Measurements from ENCODE around the gene TEC.
A peak's percentile ranks its signal among the peaks of the same experiment; 100 is the strongest.

Gene TEC

GRCh38 chr4:48157271-48157670 is 112.4 kb downstream of the TEC start:
- no peak overlapping the region for H3K27ac ChIP-seq
- TF ChIP-seq, protein P1, sequence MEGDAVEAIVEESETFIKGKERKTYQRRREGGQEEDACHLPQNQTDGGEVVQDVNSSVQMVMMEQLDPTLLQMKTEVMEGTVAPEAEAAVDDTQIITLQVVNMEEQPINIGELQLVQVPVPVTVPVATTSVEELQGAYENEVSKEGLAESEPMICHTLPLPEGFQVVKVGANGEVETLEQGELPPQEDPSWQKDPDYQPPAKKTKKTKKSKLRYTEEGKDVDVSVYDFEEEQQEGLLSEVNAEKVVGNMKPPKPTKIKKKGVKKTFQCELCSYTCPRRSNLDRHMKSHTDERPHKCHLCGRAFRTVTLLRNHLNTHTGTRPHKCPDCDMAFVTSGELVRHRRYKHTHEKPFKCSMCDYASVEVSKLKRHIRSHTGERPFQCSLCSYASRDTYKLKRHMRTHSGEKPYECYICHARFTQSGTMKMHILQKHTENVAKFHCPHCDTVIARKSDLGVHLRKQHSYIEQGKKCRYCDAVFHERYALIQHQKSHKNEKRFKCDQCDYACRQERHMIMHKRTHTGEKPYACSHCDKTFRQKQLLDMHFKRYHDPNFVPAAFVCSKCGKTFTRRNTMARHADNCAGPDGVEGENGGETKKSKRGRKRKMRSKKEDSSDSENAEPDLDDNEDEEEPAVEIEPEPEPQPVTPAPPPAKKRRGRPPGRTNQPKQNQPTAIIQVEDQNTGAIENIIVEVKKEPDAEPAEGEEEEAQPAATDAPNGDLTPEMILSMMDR (conservative IDR thresholded peaks at IDR 0.05) = no peak

GRCh38 chr4:48156423-48156822 is 113.2 kb downstream of the TEC start:
- TF ChIP-seq, protein P1 (conservative IDR thresholded peaks at IDR 0.05) = no peak
- no peak overlapping the region for H3K27ac ChIP-seq

DNA sequence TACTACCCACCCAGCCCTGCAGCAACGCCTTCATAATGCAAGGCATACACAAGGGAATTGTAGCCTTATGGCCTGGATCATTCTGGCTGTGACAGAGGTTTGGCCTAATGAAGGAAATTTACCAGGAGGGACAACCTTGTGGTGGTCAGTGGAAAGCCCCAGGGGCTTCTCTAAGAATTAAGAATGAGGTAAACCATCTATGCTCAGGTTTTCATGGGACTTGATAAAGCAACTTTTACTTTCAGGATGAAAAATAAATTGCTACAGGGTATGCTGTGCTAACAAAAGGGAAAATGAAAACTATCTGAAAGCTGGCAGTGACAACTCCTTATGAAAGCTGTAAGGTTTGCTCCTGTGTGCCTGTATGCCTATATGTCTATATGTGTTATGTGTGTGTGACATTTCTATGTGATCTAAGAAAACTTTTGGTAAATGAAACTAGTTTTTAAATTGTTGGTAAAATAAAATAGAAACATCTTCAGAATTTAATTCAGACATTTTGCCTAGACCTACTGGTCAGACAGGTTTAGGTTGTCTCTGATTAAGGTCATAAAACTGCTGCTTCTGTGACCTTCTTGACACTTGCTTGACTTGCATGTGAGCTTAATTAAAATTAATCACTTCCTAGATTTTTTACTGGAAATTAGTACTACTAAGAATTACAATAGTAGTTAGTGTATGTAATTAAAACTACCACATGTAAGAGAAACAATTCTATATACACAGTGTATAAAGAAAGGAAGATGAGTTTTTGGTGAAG is 115.7 kb downstream of the TEC start:
- H3K27ac ChIP-seq = no peak overlapping the region
- TF ChIP-seq, protein P1 (conservative IDR thresholded peaks at IDR 0.05) = no peak

DNA sequence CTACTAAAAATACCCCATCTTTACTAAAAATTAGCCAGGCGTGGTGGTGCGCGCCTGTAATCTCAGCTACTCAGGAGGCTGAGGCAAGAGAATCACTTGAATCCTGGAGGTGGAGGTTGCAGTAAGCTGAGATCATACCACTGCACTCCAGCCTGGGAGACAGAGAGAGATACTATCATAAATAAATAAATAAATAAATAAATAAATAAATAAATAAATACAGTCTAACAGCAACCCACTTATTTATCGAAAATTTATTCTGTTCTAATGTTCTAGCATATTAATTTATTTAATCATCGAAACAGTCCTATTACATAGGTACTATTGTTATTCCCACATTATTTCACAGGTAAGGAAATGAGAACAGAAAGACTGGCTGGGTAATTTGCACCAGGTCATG is 117.4 kb downstream of the TEC start:
- TF ChIP-seq, protein P1 (conservative IDR thresholded peaks at IDR 0.05) = no peak

DNA sequence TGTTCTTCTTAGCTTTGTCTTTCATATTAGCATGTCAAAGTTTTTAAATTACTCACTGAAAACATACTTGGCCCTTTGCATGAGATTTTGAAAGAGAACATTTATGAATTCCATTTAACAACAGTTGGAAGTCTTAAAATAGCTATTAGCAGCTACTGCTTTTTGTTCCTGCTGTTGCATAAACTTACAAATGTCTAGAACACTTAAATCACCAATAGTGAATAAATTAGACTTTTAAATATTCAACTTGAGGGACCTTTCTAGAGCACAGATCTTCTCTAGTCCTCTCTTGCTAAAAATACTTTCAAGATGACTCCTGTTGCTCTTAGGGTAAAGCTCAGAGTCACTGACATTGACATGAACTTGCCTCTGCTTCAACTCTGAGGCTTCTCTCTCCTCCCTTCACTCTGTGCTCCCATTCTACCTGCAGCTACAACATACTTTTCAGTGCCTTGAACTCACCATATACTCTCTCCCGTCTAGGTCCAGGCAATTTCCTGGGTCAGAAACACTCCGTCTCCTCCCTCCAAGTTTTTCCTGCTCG is 119.7 kb downstream of the TEC start:
- H3K27ac ChIP-seq = no peak overlapping the region
- TF ChIP-seq, protein P1 (conservative IDR thresholded peaks at IDR 0.05) = no peak

More for the DNA sequence above, 117.4 kb downstream of the TEC start:
- no peak overlapping the region for H3K27ac ChIP-seq

DNA sequence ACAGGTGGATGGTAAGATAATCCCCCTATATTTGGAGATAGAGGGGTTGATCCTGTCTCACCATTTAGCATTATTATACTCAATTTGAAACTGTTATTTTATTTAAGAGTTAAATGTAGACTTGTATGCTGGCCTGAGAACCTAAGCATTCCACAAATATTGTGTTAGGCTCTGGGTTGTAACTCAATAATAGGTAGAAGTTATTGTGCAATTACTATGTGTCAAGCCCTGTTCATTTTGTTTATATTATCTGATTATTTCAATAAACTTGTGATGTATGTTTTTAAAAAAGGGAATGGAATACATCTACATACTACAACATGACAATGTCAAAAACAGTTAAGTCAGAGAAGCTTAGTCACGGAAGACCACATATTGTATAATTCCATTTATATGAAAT is 122.0 kb downstream of the TEC start:
- no peak overlapping the region for H3K27ac ChIP-seq
- TF ChIP-seq, protein P1 (conservative IDR thresholded peaks at IDR 0.05) = no peak

DNA sequence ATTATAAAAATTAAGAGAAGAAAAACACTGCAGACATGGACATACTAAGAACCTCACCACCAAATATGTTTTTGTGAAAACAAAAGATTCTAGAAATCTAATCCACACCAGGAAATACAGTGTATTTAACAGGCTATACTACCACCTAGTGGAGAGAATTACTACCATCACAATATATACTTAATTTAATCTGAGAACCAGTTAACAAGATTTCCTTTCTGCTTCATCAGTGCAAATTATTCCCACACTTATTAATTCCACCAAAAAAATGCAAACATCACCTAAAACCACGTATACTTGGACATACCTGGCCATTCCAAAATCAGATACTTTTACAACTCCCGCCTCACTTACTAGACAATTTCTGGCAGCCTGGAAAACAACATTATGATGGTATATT is 128.6 kb downstream of the TEC start:
- TF ChIP-seq, protein P1 (conservative IDR thresholded peaks at IDR 0.05) = peak; percentile 77
- no peak overlapping the region for H3K27ac ChIP-seq
